DMS79 treated with DMSO at 0.1 percent for 48 hours (cell line): Measurements from ENCODE around the gene MCM7.
"Not testable (repeated sequence)": the region's sequence is repeated elsewhere in the genome, so short reads cannot be mapped to it uniquely, and the experiment has no call there.

Experiments
- DNase-seq: peaks from one replicate; lab custom pipeline; 2025; lab: John Stamatoyannopoulos, UW

Gene MCM7

DNA sequence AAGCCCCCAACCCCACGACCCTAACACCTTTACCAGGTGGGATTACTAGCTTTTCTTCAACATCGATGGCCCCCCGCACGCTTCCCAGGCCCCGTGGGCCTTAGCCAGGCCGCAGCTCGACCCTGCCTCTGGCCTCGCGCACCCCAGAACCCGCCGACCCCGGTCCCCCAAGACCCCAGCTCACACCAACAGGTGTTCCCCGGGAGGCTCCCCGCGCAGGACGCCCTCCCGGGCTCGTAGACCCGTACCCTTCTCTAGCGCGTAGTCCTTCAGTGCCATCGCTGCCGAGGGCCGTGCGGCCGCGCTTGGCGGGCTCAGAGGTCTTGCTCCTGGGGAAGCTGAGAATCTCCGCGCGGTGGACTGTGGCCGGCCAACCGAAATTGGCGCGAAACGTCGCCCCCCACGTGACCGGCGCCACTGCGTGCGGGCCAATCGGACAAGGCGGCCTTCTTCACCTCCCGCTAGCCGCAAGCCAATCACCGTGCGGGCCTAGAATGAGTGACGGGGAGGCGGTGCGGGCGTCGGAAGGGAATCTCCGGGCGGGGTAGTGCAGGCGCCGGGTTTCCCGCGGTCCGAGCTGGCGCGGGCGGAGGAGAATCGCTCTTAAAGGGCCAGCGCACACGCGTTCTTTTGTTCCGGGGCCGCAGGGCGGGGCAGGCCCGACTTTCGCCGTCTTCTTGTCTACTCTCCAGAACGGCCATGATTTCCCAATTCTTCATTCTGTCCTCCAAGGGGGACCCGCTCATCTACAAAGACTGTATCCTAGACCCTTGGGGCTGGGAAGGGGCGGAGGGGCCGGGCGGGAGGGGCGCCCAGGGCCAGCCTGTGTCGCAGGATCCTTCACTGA lies at the start of gene MCM7, which contains the start of gene AP4M1:
TSS of gene MCM7 (minus strand) at position 382 of the 847 bp plus-strand sequence. CDS start at position 279, 103 bp downstream.
TSS of gene AP4M1 (plus strand) at position 628 of the 847 bp plus-strand sequence. CDS start at position 700, 72 bp downstream.
- DNase-seq: peak; percentile 98

DNA sequence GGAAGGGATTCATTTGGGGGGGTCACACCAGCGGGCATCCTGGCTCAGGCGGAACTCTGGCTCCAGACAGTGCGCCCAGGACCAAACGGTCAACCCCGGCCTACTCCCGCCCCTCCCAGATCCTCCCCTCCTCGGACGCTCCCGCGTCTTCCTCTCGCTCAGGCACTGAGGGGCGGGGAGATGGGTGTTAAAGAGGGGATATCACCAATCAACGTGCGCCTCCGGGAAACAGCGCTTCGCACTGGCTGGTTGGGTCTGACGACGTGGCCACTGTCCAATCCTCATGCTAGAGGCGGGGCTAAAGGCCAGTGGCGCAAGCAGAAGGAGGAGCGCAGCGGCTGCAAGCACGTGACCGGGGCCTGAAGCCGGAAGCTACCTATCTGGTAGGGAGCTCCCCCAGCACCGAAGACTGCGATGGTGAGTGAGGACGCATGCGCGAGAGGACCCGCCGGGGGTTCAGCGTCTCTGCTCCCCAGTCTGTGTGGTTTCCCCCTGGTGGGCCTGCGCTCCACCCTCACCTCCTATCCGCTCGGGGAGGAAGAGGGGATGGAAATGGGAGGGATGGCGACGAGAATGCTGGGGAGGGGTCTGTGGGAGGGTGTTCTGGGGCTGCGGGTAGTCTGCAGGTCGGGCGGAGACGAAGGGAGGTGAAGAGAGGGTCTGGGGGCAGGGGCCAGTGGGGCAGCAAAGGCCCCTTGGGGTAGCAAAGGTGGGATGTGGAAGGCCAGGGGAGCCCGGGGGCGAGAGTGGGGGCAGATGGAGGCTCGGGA lies 47.5 kb upstream of the MCM7 start, which contains the start of gene LAMTOR4:
TSS of gene LAMTOR4 (plus strand) at position 360 of the 770 bp plus-strand sequence. CDS start at position 415, 55 bp downstream.
- peak; percentile 99 for DNase-seq

DNA sequence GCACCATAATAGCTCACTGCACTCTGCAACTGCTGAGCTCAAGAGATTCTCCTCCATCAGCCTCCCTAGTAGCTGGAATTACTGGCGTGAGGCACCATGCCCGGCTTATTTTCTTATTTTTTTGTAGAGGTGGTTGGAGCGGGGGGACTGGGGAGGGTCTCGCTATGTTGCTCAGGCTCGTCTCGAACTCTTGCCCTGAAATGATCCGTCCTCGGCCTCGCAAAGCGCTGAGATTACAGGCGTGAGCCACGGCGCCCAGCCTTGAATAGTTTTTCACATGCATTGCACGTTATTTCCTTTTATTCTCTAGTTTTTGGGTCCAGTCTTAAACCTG lies 47.0 kb upstream of the MCM7 start:
- no peak for DNase-seq

DNA sequence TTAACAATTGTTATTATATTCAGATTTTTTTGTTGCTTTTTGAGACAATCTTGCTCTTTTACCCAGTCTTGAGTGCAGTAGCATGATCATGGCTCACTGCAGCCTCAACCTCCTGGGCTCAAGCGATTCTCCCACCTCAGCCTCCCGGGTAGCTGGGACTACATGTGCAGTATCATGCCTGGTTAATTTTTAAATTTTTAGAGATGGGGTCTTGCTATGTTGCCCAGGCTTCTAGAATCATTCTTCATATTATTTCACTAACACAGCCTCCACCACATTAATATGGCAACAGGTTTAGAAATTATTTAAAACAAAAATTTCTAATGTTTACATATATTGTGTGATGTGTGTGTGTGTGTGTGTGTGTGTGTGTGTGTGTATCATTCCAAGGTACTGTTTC lies 46.1 kb upstream of the MCM7 start:
- no peak for DNase-seq

DNA sequence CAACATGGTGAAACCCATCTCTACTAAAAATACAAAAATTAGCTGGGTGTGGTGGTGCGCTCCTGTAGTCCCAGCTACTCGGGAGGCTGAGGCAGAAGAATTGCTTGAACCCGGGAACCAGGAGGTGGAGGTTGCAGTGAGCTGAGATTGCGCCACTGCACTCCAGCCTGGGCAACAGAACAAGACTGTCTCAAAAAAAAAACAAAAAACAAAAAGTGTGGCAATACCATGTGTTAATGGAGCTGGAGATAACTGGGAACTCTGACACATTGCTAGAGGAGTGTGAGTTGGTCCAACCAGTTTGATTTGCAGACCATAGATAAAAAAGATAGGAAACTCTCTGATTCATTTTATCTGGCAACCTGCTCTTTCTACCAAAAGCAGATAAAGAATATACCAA lies 45.2 kb upstream of the MCM7 start:
- DNase-seq: not testable (repeated sequence)

DNA sequence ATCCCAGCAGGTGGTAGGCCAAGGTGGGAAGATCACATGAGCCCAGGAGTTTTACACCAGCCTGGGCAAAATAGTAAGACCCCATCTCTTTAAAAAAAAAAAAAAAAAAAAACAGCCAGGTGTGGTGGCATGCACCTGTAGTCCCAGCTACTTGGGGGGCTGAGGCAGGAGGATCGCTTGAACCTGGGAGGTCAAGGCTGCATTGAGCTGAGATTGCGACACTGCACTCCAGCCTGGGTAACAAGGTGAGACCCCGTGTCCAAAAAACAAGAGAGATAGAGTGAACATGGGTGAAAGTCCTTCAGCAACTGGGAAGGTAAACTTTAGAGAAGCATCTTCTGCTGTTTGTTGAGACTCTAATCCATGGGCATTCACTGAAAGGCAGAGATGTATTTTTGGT lies 41.3 kb upstream of the MCM7 start:
- no peak for DNase-seq

DNA sequence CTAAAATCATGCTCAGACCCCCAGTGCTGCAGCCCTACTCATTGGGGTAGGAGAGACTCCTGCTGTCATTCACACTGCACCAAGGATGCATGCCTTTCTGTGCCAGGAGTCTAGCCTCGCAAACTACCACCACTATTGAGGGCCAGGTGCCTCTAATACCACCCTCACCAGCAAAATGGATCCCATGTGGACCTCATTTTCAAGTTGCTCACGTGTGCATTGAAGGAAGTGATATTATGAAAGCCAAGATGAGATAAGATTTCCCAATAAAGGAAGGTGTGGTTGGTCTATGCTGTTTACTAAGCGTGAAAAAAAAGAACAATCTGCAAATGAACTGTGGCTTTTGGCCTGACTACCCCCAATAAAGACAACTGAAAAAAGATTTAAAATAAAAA lies 40.4 kb upstream of the MCM7 start:
- DNase-seq: no peak

DNA sequence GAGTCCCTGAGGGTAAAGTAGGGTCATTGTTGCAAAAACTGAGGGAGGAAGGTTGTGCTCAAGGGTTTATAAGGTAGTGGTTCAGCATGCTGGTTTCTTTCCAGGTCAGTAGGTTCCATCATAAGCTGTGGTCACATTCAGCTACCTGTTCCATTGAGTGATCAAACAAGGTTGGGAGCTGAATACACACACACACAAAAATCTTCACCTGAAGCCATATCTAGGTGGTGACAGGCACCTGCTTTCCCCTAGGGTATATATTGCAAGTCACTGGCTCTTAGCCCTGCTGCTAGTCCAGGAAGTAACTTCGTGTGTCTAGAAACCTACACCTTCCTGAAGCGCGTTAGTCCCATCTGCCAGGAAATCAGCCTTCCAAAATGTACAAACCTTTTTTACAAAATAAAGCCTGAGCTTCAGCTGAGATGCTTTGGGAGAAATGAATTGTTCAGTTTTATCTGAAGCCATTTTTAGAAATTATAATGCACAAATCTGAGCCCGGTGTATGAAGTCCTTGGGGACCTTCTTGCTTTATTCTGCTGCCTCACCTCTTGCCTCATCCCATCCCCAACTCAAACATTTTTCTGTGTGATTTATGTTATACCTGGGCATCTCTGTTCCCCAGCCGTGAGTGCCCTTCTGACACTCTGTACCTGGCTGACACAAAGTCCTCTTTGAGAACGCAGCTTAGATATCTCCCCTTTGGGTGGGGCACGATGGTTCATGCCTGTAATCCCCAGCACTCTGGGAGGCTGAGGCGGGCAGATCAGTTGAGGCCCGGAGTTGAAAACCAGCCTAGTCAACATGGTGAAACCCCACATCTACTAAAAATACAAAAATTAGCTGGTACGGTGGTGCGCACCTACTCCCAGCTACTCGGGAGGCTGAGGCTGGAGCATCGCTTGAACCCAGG lies 36.9 kb upstream of the MCM7 start:
- no peak for DNase-seq

DNA sequence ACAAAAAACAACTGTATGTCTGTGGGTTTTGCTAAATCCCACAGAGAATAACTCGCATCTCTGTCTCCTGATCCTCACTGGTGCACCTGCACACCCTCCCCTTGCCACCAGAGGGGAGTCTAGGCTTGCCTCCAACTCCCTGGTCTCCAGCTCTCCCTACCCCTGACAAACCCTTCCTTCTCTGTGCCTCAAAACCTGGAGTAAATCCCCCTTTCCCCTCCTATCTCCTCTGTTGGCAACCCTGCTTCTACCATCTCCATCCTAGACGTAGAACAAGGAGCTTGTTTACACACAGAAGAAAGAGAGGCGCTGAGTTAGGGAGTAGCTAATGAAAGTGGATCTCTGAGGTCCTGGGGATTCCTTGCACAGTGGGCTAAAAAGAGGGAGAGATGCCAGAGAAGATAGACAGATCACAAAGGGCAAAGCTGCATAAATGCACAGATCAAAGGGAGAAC lies 31.5 kb upstream of the MCM7 start:
- DNase-seq: peak; percentile 11

DNA sequence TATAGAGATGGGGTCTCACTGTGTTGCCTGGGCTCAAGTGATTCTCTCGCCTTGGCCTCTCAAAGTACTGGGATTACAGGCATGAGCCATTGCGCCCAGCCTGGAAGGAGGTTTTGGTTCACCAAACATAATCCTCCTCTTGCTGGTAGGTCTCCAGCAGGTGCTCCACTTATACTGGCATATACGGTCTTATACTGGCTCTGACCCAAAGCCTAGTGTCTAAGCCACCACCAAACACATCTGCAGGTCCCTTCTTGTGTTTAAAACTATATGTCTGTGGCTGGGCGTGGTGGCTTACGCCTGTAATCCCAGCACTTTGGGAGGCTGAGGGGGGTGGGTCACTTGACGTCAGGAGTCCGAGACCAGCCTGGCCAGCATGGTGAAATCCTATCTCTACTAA lies 30.9 kb upstream of the MCM7 start:
- no peak for DNase-seq

DNA sequence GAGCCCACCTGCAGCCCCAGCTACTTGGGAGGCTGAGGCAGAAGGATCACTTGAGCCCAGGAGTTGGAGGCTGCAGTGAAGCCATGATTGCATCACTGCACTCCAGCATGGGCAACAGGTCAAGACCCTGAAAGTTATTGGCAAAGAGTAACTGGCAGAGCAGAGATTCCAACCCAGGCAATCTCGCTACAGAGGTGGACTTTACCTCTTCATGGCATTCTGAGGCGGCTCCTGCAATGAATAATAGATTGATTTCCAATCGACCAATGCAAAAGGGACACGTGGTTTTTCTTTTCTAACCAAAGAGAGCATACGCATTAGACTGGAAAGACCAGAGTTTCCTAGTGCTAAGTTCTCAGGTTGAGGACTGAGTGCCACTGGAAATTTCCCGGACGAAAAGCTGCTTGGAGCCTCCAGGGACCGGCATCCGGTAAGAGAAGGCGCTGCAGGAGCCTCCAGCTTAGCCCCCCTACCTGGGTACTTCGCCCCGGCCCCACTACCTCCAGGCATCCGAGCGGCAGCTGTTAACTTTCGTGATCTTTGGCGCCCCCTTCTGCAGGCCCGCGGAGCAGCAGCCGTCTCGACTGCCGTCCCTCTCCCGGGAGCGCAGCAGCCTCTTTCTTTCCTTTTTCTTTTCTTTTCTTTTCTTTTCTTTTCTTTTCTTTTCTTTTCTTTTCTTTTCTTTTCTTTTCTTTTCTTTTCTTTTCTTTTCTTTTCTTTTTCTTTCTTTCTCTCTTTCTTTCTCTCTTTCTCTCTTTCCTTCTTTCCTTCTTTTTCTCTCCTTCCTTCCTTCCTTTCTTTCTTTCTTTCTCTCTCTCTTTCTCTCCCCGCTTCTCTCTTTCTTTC lies 29.6 kb upstream of the MCM7 start:
- peak; percentile 60 for DNase-seq

DNA sequence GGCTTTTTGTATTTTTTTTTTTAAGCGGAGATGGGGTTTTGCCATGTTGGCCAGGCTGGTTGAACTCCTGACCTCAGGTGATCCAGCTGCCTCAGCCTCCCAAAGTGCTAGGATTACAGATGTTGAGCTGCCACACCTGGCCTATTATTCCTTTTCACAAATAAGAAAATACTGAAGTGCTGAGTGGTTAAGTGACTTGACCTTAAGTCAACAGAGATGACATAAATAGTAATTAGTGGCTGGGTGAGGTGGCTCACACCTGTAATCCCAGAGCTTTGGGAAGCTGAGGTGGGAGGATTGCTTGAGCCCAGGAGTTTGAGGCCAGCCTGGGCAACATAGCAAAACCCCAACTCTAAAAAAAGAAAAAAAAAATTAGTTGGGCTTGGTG lies 29.0 kb upstream of the MCM7 start:
- DNase-seq: not testable (repeated sequence)

DNA sequence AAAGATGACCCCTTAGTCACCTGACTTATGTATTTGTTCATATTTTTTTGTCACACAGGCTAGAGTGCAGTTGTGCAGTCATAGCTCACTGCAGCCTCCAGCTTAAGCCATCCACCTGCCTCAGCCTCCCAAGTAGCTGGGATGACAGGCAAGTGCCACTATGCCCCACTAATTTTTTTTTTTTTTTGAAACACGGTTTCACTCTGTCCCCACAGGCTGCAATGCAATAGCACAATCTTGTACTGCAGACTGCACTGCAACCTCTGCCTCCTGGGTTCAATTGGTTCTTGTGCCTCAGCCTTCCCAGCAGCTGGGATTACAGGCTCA lies 27.4 kb upstream of the MCM7 start:
- no peak for DNase-seq

DNA sequence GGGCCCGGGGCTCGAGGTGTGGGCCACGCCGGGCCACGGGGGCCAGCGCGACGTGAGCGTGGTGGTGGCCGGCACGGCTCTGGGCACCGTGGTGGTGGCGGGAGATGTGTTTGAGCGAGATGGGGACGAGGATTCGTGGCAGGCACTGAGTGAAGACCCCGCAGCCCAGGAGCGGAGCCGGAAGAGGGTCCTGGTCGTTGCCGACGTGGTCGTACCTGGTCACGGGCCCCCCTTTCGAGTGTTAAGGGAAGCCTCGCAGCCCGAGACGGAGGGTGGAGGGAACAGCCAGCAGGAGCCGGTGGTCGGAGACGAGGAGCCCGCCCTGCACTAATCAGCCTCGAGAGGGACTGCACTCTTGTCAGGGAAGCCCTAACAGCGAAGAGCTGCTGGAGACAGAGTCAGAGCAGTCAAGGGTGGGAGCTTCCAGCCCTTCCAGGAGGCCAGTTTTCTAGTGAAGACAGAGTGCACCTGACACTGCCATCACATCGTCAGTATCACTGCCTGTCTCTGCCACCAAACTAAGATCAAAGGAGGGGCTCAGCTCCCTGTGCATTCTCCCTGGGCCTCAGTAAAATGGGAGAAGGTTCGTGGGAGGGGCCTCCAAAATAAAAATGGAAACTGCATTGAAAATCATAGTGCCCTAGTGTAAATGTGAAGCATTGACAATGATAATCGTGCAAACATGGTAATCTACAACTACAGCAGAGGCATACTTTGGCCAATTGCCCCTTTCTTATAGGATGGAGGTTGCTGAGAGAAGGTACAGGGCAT lies 26.9 kb upstream of the MCM7 start:
- DNase-seq: peak; percentile 62

DNA sequence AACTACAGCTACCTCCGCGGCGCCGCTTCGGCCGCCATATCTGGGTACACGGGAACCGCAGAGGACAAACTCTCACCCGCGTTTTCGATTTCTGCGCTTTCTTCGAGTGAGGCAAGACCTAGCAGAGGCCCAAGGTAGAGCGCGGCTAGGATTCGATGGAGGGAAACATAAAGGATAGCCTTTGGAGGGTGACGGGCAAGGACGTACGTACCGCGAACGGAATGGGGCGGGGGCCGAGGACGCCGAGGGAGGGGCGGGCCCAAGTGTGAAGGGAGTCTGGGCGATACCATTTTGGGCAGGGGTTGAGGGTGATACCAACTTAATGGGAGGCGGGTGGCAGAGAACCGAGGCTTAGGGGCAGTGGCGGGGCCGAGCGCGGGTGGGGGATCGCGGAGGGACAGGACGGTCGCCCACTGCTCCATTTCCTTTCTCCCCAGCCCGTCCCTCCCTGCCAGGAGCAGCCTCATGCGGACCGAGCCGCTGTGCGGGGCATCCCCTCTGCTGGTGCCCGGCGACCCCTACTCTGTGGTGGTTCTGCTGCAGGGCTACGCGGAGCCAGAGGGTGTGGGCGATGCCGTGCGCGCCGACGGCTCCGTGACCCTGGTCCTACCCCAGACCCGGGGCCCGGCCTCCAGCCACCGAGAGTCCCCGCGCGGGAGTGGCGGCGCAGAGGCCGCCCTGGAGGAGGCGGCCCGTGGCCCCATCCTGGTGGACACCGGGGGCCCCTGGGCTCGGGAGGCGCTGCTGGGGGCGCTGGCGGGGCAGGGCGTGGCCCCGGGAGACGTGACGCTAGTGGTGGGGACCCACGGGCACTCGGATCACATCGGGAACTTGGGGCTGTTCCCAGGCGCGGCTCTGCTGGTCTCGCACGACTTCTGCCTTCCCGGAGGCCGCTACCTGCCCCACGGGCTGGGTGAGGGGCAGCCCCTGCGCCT lies 26.0 kb upstream of the MCM7 start, which contains the start of gene MBLAC1:
TSS of gene MBLAC1 (plus strand) at position 37 of the 935 bp plus-strand sequence. CDS start at position 466, 429 bp downstream.
- DNase-seq: peak; percentile 93

DNA sequence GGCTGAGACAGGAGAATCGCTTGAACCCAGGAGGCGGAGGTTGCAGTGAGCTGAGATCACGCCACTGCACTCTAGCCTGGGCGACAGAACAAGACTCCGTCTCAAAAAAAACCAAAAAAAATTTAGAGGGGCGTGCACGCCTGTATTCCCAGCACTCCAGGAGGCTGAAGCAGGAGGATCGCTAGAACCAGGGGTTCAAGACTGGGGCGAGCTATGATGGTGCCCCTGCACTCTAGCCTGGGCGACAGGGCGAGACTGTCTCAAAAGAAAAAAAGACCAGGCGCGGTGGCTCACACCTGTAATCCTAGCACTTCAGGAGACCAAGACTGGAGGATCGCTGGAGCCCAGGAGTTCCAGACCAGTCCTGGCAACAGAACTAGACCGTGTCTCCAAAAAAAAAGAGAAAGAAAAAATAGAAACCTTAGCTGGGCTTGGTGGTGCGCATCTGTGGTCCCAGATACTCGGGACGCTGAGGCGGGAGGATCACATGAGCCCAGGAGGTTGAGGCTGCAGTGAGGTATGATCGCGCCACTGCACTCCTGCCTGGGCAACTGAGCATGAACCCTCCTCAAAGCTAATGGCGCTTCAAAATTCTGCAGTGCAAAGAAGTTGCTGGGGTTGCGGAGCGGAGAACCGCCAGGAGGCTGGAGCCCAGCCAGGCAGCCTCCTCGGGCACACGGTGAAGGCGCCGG lies 25.2 kb upstream of the MCM7 start:
- no peak for DNase-seq

DNA sequence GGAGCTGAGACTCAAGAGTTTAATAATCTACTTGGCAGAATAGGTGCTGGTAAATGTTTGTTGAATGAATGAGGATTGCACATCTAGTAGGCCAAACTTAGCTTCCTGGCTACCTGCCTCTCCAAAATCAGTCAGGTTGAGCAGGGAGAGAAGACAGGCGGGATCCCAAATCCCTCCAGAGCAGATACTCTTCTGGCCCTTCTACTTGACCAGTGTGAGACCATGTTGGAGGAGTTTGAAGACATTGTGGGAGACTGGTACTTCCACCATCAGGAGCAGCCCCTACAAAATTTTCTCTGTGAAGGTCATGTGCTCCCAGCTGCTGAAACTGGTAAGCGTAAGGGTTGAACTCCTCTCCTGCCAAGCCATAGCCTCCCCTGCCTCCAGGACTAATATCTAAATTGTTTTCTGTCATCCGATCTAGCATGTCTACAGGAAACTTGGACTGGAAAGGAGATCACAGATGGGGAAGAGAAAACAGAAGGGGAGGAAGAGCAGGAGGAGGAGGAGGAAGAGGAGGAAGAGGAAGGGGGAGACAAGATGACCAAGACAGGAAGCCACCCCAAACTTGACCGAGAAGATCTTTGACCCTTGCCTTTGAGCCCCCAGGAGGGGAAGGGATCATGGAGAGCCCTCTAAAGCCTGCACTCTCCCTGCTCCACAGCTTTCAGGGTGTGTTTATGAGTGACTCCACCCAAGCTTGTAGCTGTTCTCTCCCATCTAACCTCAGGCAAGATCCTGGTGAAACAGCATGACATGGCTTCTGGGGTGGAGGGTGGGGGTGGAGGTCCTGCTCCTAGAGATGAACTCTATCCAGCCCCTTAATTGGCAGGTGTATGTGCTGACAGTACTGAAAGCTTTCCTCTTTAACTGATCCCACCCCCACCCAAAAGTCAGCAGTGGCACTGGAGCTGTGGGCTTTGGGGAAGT lies 23.4 kb upstream of the MCM7 start:
- DNase-seq: no peak
